ENCODE measurements around the gene MTFP1. TPM values are rescaled to one million over a fixed set of nuclear protein-coding genes. Genes with fewer than 3 reads are reported as not detected.
A peak's percentile ranks its signal among the peaks of the same experiment; 100 is the strongest.

The MTFP1 gene
- total RNA-seq, result 15.1 TPM
- long read RNA-seq, transcript MTFP1-203 (4 exons, 912 nt), result minor isoform, 6 of 49 reads
- long read RNA-seq, transcript MTFP1-201 (4 exons, 1,370 nt), result major isoform, 35 of 49 reads
- long read RNA-seq, partial matches to known transcripts, result 2 of 49 reads
- long read RNA-seq, other reads (novel, unspliced or antisense), result 4 of 49 reads

GRCh38 chr22:30425616-30426387, at the start of gene MTFP1:
TSS of gene MTFP1 (plus strand) at chr22:30425768. CDS start at chr22:30425880, 112 bp downstream.
- ATAC-seq (ENCODE audit: poor library complexity) (peak; percentile 24), DNase-seq (peak; percentile 73)
- intact Hi-C loops (cut with DNase I), result no loop called here

- ATAC-seq (ENCODE audit: poor library complexity) (no peak), DNase-seq (no peak)
- intact Hi-C loops (cut with DNase I), result no loop called here
Measured at GRCh38 chr22:30380011-30380410, 45.6 kb upstream of the MTFP1 start.

GRCh38 chr22:30381264-30381663, 44.3 kb upstream of the MTFP1 start:
- intact Hi-C loops (cut with DNase I), result no loop called here
- ATAC-seq (ENCODE audit: poor library complexity) (no peak), DNase-seq (no peak)

- intact Hi-C loops (cut with DNase I), result no loop called here
- DNase-seq, result no peak
- peak; percentile 43 for ATAC-seq (ENCODE audit: poor library complexity)
Measured at GRCh38 chr22:30382340-30382739, 43.2 kb upstream of the MTFP1 start.

- intact Hi-C loops (cut with DNase I), result no loop called here
- ATAC-seq (ENCODE audit: poor library complexity) (no peak), DNase-seq (no peak)
Measured at GRCh38 chr22:30383061-30383460, 42.5 kb upstream of the MTFP1 start.

- intact Hi-C loops (cut with DNase I), result loop anchor here (5.0 kb wide), 2 partner anchors 124 to 279 kb away; no protein-coding TSS in a partner anchor
- DNase-seq, result no peak
- ATAC-seq (ENCODE audit: poor library complexity), result no peak
Measured at GRCh38 chr22:30385942-30386341, 39.6 kb upstream of the MTFP1 start.

GRCh38 chr22:30386608-30386959, 39.0 kb upstream of the MTFP1 start:
- ATAC-seq (ENCODE audit: poor library complexity) (no peak), DNase-seq (no peak)
- intact Hi-C loops (cut with DNase I), result loop anchor here (5.0 kb wide), 2 partner anchors 124 to 279 kb away; no protein-coding TSS in a partner anchor

- intact Hi-C loops (cut with DNase I), result loop anchor here (1.0 to 5.0 kb wide), 3 partner anchors 99 to 280 kb away; no protein-coding TSS in a partner anchor
- peak; percentile 97 for ATAC-seq (ENCODE audit: poor library complexity)
- DNase-seq, result peak; percentile 90
Measured at GRCh38 chr22:30386960-30387827, 38.4 kb upstream of the MTFP1 start, which contains the start of gene RNF215. TSS of gene RNF215 (minus strand) at chr22:30387411. CDS start at chr22:30387313, 98 bp downstream.

- ATAC-seq (ENCODE audit: poor library complexity), result peak; percentile 29
- intact Hi-C loops (cut with DNase I), result loop anchor here (2.0 kb wide), 1 partner anchor 96 kb away; no protein-coding TSS in a partner anchor
- peak; percentile 79 for DNase-seq
Measured at GRCh38 chr22:30390974-30391691, 34.4 kb upstream of the MTFP1 start.

- no peak for ATAC-seq (ENCODE audit: poor library complexity)
- intact Hi-C loops (cut with DNase I), result no loop called here
- DNase-seq, result no peak
Measured at GRCh38 chr22:30392661-30393321, 32.8 kb upstream of the MTFP1 start.

- ATAC-seq (ENCODE audit: poor library complexity) (no peak), DNase-seq (no peak)
- intact Hi-C loops (cut with DNase I), result no loop called here
Measured at GRCh38 chr22:30393322-30393680, 32.3 kb upstream of the MTFP1 start.

- DNase-seq (no peak), ATAC-seq (ENCODE audit: poor library complexity) (no peak)
- intact Hi-C loops (cut with DNase I), result no loop called here
Measured at GRCh38 chr22:30393885-30394284, 31.7 kb upstream of the MTFP1 start.

- ATAC-seq (ENCODE audit: poor library complexity), result peak; percentile 82
- peak; percentile 82 for DNase-seq
- intact Hi-C loops (cut with DNase I), result no loop called here
Measured at GRCh38 chr22:30396871-30397655, 28.5 kb upstream of the MTFP1 start, which contains the start of gene SEC14L2. TSS of gene SEC14L2 (plus strand) at chr22:30397018. CDS start at chr22:30397117, 99 bp downstream.

- ATAC-seq (ENCODE audit: poor library complexity) (peak; percentile 22), DNase-seq (no peak)
- intact Hi-C loops (cut with DNase I), result no loop called here
Measured at GRCh38 chr22:30397656-30398635, 27.6 kb upstream of the MTFP1 start.

GRCh38 chr22:30398685-30399680, 26.6 kb upstream of the MTFP1 start:
- DNase-seq, result no peak
- ATAC-seq (ENCODE audit: poor library complexity), result no peak
- intact Hi-C loops (cut with DNase I), result no loop called here

Data from Right ventricle myocardium superior (tissue), 1 donor.